Epithelial cell of esophagus (primary cell): Measurements from ENCODE around the gene ZFHX3.

Experiments
- DNase-seq: peaks from one replicate; pipeline ENCODE4 v3.0.0; 2010; ENCODE audit warnings: low read depth
- H3K4me3 ChIP-seq: 2 replicates; pipeline ENCODE4 v1.5.1; 2011; ENCODE audit warnings: mild to moderate bottlenecking, low read length, control low read depth
- CTCF ChIP-seq: IDR thresholded peaks from 2 replicates; pipeline ENCODE4 v1.5.1; 2011; ENCODE audit warnings: low read depth, mild to moderate bottlenecking, low read length, control low read depth, inconsistent platforms; ENCODE audit not compliant: insufficient read depth; ENCODE audit errors: missing control alignments

ZFHX3 gene

GRCh38 chr16:72944757-72945485 lies 103.0 kb downstream of the ZFHX3 start:
- no peak for DNase-seq
- no peak overlapping the region for H3K4me3 ChIP-seq
- no peak for TF ChIP-seq CTCF

- TF ChIP-seq CTCF = no peak
- no peak overlapping the region for H3K4me3 ChIP-seq
- no peak for DNase-seq
These were observed 105.9 kb downstream of the ZFHX3 start for GRCh38 chr16:72942021-72942420.

GRCh38 chr16:72940886-72941285 lies 107.0 kb downstream of the ZFHX3 start:
- TF ChIP-seq CTCF = no peak
- no peak overlapping the region for H3K4me3 ChIP-seq
- DNase-seq = no peak

- TF ChIP-seq CTCF = peak; percentile 10
- peak; percentile 36 for DNase-seq
- no peak overlapping the region for H3K4me3 ChIP-seq
These were observed 108.7 kb downstream of the ZFHX3 start for GRCh38 chr16:72939247-72939646.

GRCh38 chr16:72938795-72939164 lies 109.1 kb downstream of the ZFHX3 start:
- peak; percentile 60 for DNase-seq
- no peak for TF ChIP-seq CTCF
- H3K4me3 ChIP-seq = no peak overlapping the region

- no peak for TF ChIP-seq CTCF
- no peak overlapping the region for H3K4me3 ChIP-seq
These were observed 109.8 kb downstream of the ZFHX3 start for GRCh38 chr16:72937916-72938794.

More at GRCh38 chr16:72937916-72938794, 109.8 kb downstream of the ZFHX3 start:
- DNase-seq = no peak
